Smooth muscle cell of trachea (primary cell): Measurements from ENCODE around the gene DCTN4. TPM values are rescaled to one million over a fixed set of nuclear protein-coding genes. Genes with fewer than 3 reads are reported as not detected.

Experiments used
- total RNA-seq: library from RNA; depleted of rRNA; stranded (reverse); fragments of >200 nt; gene quantifications from 2 replicates; pipeline ENCODE4 v1.2.1, GENCODE V29; 2014

The DCTN4 gene
- total RNA-seq = 72.0 and 72.9 TPM in 2 replicates

GRCh38 chr5:150758531-150759333 lies at the start of gene DCTN4:
Gene DCTN4, minus strand, starts transcription at chr5:150759017. Its CDS starts 24 bp downstream, at chr5:150758993.

DNA sequence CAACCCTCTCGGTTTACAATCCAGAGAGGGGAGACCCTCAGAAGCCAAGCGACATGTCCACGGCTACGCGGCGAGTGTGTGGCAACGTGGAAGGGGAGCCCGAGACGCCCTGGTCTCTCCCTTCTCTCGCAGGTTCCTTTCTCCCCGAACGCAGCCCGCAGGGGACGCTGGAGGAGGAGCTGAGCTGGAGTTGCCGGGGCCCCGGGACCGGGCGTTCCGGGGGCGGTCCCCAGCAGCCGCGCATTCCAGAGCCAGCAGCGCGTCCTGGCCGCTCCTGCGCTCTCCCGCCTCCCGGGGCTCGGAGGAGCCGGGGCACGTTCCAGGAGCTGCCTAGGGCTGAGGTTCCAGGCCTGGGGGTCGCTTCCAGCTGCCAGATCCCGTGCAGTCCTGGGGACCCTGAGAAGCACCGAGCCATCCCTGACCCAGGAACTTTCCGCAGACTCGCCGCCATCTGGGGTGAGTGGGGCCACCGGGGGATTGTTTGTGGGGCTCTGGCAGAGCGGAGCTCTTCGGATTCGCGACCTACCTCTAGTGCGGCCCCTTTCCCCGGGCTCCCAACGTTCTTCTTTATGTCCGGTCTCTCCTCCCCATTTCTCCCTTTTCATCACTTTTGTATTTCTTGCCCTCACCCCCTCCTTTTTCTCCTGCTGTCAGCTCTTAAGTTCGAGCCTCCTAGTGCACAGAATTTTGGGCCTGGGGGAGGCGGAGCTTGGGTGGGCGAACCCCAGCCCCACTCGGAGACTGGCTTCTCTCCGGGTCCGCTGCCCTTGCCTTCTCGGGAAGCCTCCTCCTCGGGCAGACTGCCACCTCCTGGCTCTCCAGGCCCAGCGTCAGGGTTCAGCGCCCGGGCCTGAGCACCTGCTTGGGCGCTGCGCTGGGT lies 19.9 kb upstream of the DCTN4 start, which contains the start of gene SMIM3:
TSS of gene SMIM3 (plus strand) at position 241 of the 880 bp plus-strand sequence. CDS start 16,684 bp downstream, outside the sequence.

GRCh38 chr5:150700594-150701377 lies 58.0 kb downstream of the DCTN4 start, which contains the start of gene RBM22:
Gene RBM22, minus strand, starts transcription at chr5:150701062. Its CDS starts 77 bp downstream, at chr5:150700985.

GRCh38 chr5:150661086-150661485 lies 97.7 kb downstream of the DCTN4 start, which contains the start of gene MYOZ3:
Gene MYOZ3, plus strand, starts transcription at chr5:150661251. Its CDS starts 1,691 bp downstream, at chr5:150662942.

Other genes with a start within 250 kb of the DCTN4 start
- 3.3 and 12.9 TPM in 2 replicates for gene SYNPO, start 118.4 kb downstream of the DCTN4 start, total RNA-seq
- gene MYOZ3, start 97.8 kb downstream of the DCTN4 start, total RNA-seq = 0.44 and 1.5 TPM in 2 replicates
- 22.8 and 24.1 TPM in 2 replicates for gene RBM22, start 58.0 kb downstream of the DCTN4 start, total RNA-seq
- 49.2 and 62.0 TPM in 2 replicates for gene SMIM3, start 19.7 kb upstream of the DCTN4 start, total RNA-seq
- not detected in 2 replicates for gene IRGM, start 87.5 kb upstream of the DCTN4 start, total RNA-seq
- 5.1 and 14.1 TPM in 2 replicates for gene ZNF300, start 146.0 kb upstream of the DCTN4 start, total RNA-seq